ENCODE results near the gene LAMC2. TPM values are rescaled to one million over a fixed set of nuclear protein-coding genes. Genes with fewer than 3 reads are reported as not detected.
"Not testable (repeated sequence)": the region's sequence is repeated elsewhere in the genome, so short reads cannot be mapped to it uniquely, and the experiment has no call there.

Gene LAMC2
- total RNA-seq, 1 donor from 2014 or later, result not detected

DNA sequence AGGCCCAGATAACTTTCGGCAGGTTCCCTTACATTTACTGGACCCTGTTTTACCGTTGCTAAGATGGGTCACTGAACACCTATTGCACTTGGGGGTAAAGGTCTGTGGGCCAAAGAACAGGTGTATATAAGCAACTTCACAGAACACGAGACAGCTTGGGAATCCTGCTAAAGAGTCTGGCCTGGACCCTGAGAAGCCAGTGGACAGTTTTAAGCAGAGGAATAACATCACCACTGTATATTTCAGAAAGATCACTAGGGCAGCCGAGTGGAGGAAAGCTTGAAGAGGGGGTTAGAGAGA, 54.4 kb downstream of the LAMC2 start:
- ATAC-seq (ENCODE audit: low read depth) (no peak), DNase-seq (no peak)
- Mint-ChIP-seq H3K36me3 (ENCODE audit: low read depth) (no peaks in the 10 kb centered on the region), H3K27me3 (peaks cover 16% of the 10 kb centered on the region), H3K9me3 (no peaks in the 10 kb centered on the region), H3K4me1 (no peaks in the 10 kb centered on the region), H3K4me3 (no peak overlapping the region), H3K27ac (no peak overlapping the region)
- intact Hi-C loops (cut with micrococcal nuclease), result no loop called here
- TF ChIP-seq, protein P1, sequence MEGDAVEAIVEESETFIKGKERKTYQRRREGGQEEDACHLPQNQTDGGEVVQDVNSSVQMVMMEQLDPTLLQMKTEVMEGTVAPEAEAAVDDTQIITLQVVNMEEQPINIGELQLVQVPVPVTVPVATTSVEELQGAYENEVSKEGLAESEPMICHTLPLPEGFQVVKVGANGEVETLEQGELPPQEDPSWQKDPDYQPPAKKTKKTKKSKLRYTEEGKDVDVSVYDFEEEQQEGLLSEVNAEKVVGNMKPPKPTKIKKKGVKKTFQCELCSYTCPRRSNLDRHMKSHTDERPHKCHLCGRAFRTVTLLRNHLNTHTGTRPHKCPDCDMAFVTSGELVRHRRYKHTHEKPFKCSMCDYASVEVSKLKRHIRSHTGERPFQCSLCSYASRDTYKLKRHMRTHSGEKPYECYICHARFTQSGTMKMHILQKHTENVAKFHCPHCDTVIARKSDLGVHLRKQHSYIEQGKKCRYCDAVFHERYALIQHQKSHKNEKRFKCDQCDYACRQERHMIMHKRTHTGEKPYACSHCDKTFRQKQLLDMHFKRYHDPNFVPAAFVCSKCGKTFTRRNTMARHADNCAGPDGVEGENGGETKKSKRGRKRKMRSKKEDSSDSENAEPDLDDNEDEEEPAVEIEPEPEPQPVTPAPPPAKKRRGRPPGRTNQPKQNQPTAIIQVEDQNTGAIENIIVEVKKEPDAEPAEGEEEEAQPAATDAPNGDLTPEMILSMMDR (IDR thresholded peaks at IDR 0.05), result no peak
- POLR2A ChIA-PET, result no interaction called here
- CTCF ChIA-PET, result no interaction called here

DNA sequence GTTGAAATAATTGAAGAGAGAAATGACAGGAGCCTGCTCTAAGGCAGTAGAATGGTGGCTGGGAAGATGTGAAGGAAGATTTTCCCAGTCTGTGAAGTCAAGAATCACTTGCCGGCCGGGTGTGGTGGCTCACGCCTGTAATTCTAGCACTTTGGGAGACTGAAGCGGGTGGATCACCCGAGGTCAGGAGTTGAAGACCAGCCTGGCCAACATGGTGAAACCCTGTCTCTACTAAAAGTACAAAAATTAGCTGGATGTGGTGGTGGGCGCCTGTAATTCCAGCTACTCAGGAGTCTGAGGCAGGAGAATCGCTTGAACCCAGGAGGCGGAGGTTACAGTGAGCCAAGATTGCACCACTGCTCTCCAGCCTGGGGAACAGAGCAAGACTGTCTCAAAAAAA, 54.8 kb downstream of the LAMC2 start:
- H3K9me3 Mint-ChIP-seq; H3K4me1 Mint-ChIP-seq; intact Hi-C loops (cut with micrococcal nuclease); DNase-seq; CTCF ChIA-PET; H3K36me3 Mint-ChIP-seq (ENCODE audit: low read depth); H3K27ac Mint-ChIP-seq; POLR2A ChIA-PET; ATAC-seq (ENCODE audit: low read depth); H3K4me3 Mint-ChIP-seq: not testable (repeated sequence)
- H3K27me3 Mint-ChIP-seq, result peaks cover 18% of the 10 kb centered on the region

DNA sequence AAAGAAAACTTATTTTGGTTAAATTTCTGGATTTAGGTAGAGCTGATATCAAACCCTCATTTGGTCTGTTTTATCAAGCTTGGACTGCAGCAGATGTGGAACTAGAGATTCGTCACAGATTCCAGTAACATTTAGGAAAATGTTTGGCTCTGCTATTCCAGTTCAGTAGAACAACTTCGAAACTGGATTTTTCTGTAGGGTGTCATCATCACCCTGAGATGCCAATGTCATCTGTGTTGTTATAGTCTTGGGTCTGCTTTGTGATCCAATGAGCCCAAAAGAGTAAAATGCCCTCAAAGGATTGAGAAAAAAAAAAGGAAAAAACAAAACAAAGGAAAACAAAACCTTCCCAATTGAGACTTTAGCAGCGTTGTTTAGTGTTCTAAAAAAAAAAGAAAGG, 55.4 kb downstream of the LAMC2 start:
- ATAC-seq (ENCODE audit: low read depth), result no peak
- Mint-ChIP-seq H3K4me3 (no peak overlapping the region), H3K4me1 (no peaks in the 10 kb centered on the region), H3K27me3 (peaks cover 21% of the 10 kb centered on the region), H3K36me3 (ENCODE audit: low read depth) (no peaks in the 10 kb centered on the region), H3K9me3 (no peaks in the 10 kb centered on the region), H3K27ac (no peak overlapping the region)
- intact Hi-C loops (cut with micrococcal nuclease), result no loop called here
- ChIA-PET POLR2A (no interaction called here), CTCF (no interaction called here)
- DNase-seq, result no peak
- TF ChIP-seq, protein P1 (IDR thresholded peaks at IDR 0.05), result no peak

DNA sequence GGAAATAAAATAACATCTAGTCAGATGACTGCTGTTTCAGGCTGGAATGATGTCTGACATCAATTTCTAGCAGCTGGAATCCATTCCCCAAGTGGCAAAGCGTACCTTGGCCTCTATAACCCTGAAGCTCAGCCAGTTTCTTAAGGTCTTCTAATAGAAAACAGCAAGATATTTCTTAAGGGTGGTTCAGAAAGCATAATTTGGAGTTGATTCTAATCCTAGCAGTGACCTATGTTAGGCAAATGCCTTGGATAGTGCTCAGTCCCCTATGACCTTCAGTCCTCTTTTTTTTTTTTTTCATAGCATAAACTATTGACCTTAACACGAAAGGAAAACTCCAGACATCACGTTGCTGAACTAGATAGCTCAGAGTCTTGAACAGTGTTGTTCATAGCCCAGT, 56.5 kb downstream of the LAMC2 start:
- POLR2A ChIA-PET, result no interaction called here
- Mint-ChIP-seq H3K27ac (no peak overlapping the region), H3K4me3 (no peak overlapping the region), H3K9me3 (no peaks in the 10 kb centered on the region), H3K27me3 (peaks cover 23% of the 10 kb centered on the region), H3K36me3 (ENCODE audit: low read depth) (no peaks in the 10 kb centered on the region), H3K4me1 (no peaks in the 10 kb centered on the region)
- CTCF ChIA-PET, result no interaction called here
- DNase-seq, result no peak
- TF ChIP-seq, protein P1 (IDR thresholded peaks at IDR 0.05), result no peak
- no peak for ATAC-seq (ENCODE audit: low read depth)
- intact Hi-C loops (cut with micrococcal nuclease), result no loop called here

DNA sequence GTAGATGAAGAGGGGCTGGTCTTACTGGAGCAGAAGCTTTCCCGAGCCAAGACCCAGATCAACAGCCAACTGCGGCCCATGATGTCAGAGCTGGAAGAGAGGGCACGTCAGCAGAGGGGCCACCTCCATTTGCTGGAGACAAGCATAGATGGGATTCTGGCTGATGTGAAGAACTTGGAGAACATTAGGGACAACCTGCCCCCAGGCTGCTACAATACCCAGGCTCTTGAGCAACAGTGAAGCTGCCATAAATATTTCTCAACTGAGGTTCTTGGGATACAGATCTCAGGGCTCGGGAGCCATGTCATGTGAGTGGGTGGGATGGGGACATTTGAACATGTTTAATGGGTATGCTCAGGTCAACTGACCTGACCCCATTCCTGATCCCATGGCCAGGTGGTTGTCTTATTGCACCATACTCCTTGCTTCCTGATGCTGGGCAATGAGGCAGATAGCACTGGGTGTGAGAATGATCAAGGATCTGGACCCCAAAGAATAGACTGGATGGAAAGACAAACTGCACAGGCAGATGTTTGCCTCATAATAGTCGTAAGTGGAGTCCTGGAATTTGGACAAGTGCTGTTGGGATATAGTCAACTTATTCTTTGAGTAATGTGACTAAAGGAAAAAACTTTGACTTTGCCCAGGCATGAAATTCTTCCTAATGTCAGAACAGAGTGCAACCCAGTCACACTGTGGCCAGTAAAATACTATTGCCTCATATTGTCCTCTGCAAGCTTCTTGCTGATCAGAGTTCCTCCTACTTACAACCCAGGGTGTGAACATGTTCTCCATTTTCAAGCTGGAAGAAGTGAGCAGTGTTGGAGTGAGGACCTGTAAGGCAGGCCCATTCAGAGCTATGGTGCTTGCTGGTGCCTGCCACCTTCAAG, 57.3 kb downstream of the LAMC2 start:
- Mint-ChIP-seq H3K27me3 (peaks cover 25% of the 10 kb centered on the region), H3K4me3 (no peak overlapping the region), H3K36me3 (ENCODE audit: low read depth) (no peaks in the 10 kb centered on the region), H3K4me1 (no peaks in the 10 kb centered on the region), H3K27ac (no peak overlapping the region), H3K9me3 (no peaks in the 10 kb centered on the region)
- POLR2A ChIA-PET, result no interaction called here
- CTCF ChIA-PET, result no interaction called here
- DNase-seq (no peak), ATAC-seq (ENCODE audit: low read depth) (no peak)
- intact Hi-C loops (cut with micrococcal nuclease), result no loop called here
- TF ChIP-seq, protein P1 (IDR thresholded peaks at IDR 0.05), result no peak

DNA sequence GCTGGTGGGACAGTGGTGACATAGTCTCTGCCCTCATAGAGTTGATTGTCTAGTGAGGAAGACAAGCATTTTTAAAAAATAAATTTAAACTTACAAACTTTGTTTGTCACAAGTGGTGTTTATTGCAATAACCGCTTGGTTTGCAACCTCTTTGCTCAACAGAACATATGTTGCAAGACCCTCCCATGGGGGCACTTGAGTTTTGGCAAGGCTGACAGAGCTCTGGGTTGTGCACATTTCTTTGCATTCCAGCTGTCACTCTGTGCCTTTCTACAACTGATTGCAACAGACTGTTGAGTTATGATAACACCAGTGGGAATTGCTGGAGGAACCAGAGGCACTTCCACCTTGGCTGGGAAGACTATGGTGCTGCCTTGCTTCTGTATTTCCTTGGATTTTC, 58.4 kb downstream of the LAMC2 start:
- POLR2A ChIA-PET, result no interaction called here
- ATAC-seq (ENCODE audit: low read depth) (no peak), DNase-seq (no peak)
- H3K27ac Mint-ChIP-seq, result no peak overlapping the region
- no peaks in the 10 kb centered on the region for H3K4me1 Mint-ChIP-seq
- TF ChIP-seq, protein P1 (IDR thresholded peaks at IDR 0.05), result no peak
- CTCF ChIA-PET, result no interaction called here
- H3K27me3 Mint-ChIP-seq, result peaks cover 25% of the 10 kb centered on the region
- no peaks in the 10 kb centered on the region for H3K9me3 Mint-ChIP-seq
- no peaks in the 10 kb centered on the region for H3K36me3 Mint-ChIP-seq (ENCODE audit: low read depth)
- intact Hi-C loops (cut with micrococcal nuclease), result no loop called here
- H3K4me3 Mint-ChIP-seq, result no peak overlapping the region

Measured in activated B cell treated with CpG ODN at 0.5 μM for 24 hours (primary cell).